Spleen (tissue), 7 donors: ENCODE measurements around the gene PPP4R3A.

Experiments used
- POLR2A ChIP-seq, 3 donors: fragments of 450-650 bp; IDR thresholded peaks; one replicate each; pipeline ENCODE4 v1.5.1; 2017; ENCODE audit warnings: antibody characterized with exemption in 3 of 3, mild to moderate bottlenecking in 1 of 3
- POLR2AphosphoS5 ChIP-seq, 3 donors: sonication (generic); formaldehyde crosslinking; IDR thresholded peaks; one replicate each; pipeline ENCODE4 v1.5.1; 2017; ENCODE audit warnings: antibody characterized with exemption in 3 of 3
- TF ChIP-seq, protein P1 (sequence below), 11 experiments: fragments of 200-600 bp in 7 of 11; fragments of 450-650 bp in 4 of 11; sonication (generic) in 4 of 11; IDR thresholded peaks in 8 of 11; conservative IDR thresholded peaks in 3 of 11; 1 replicate in 7 of 11; 2 replicates in 4 of 11; pipeline versions ENCODE4 v1.4.0 to v1.8.0; 2016 to 2021; ENCODE audit warnings: antibody characterized with exemption in 11 of 11, inconsistent platforms in 4 of 11, mild to moderate bottlenecking in 1 of 11
- donor health status: DM: no; HTN: no; CAD: no; lungs with moderate emphysema.
- donor health status: DM: no; HTN: no; CAD: no.
- donor health status: DM: no; HTN: no; CAD: no.

- TF ChIP-seq, protein P1, sequence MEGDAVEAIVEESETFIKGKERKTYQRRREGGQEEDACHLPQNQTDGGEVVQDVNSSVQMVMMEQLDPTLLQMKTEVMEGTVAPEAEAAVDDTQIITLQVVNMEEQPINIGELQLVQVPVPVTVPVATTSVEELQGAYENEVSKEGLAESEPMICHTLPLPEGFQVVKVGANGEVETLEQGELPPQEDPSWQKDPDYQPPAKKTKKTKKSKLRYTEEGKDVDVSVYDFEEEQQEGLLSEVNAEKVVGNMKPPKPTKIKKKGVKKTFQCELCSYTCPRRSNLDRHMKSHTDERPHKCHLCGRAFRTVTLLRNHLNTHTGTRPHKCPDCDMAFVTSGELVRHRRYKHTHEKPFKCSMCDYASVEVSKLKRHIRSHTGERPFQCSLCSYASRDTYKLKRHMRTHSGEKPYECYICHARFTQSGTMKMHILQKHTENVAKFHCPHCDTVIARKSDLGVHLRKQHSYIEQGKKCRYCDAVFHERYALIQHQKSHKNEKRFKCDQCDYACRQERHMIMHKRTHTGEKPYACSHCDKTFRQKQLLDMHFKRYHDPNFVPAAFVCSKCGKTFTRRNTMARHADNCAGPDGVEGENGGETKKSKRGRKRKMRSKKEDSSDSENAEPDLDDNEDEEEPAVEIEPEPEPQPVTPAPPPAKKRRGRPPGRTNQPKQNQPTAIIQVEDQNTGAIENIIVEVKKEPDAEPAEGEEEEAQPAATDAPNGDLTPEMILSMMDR (IDR thresholded peaks at IDR 0.05 in 8 of 11, conservative IDR thresholded peaks at IDR 0.05 in 3 of 11) = no peak
- no peak for TF ChIP-seq POLR2A (IDR thresholded peaks at IDR 0.05)
- TF ChIP-seq POLR2AphosphoS5 (IDR thresholded peaks at IDR 0.05) = no peak
Measured at GRCh38 chr14:91506226-91506625, 3.9 kb downstream of the PPP4R3A start.
